ENCODE measurements around the gene TRMT61A. TPM values are rescaled to one million over a fixed set of nuclear protein-coding genes. Genes with fewer than 3 reads are reported as not detected.

Gene TRMT61A
- total and polyA plus RNA-seq, 2 donors (not counting 3 experiments of a cell fraction or from before 2014, with no cell fraction given) = 6.8 to 10.6 TPM

GRCh38 chr14:103532216-103533136 is 3.5 kb downstream of the TRMT61A start:
- ChIA-PET CTCF (interaction anchor here (1.1 to 5.5 kb wide), 3 partner anchors 13 to 15 kb away, joined by 3 to 33 read pairs (median 3); no protein-coding TSS in a partner anchor), POLR2A (no interaction called here)
- H3K27ac ChIP-seq (ENCODE audit: insufficient read depth, low read depth, low read length) = no peak overlapping the region

GRCh38 chr14:103533137-103533998 is 4.4 kb downstream of the TRMT61A start:
- no peak overlapping the region for H3K27ac ChIP-seq (ENCODE audit: insufficient read depth, low read depth, low read length)
- ChIA-PET CTCF (interaction anchor here (1.1 to 5.5 kb wide), 3 partner anchors 12 to 15 kb away, joined by 3 to 33 read pairs (median 3); no protein-coding TSS in a partner anchor), POLR2A (no interaction called here)
- BruUV-seq (replicated peaks) = no TSS peak
- no peak overlapping the region for H2AFZ ChIP-seq (ENCODE audit: low read depth, low read length)
- no peaks in the 10 kb centered on the region for H3K27me3 ChIP-seq (ENCODE audit: control insufficient read depth in 2 of 2, insufficient read depth in 2 of 2, low read length in 2 of 2)
- intact Hi-C loops (cut with micrococcal nuclease) (no loop called here), dilution Hi-C loops (cut with MboI; ENCODE audit: extremely low pct_ligation_motif_present, low sequenced_read_pairs) (no loop called here)
- H3K9me1 ChIP-seq (replicated peaks; ENCODE audit: control insufficient read depth, extremely low read depth, insufficient read depth, low read length) = no peaks in the 10 kb centered on the region
- no peak overlapping the region for H3K4me3 ChIP-seq (replicated peaks in 1 of 3; ENCODE audit: insufficient read depth in 1 of 3, low read depth in 1 of 3, low read length in 3 of 3)
- H3K79me2 ChIP-seq (ENCODE audit: control insufficient read depth, insufficient read depth, low read length) = peaks cover 21% of the 10 kb centered on the region
- H3K4me2 ChIP-seq (ENCODE audit: insufficient read depth, low read length) = no peak overlapping the region
- DNase-seq (ENCODE audit: low read depth, low spot score) = no peak
- H3K9me3 ChIP-seq (replicated peaks; ENCODE audit: control insufficient read depth, insufficient read depth, low read length) = no peaks in the 10 kb centered on the region
- H3K9ac ChIP-seq (replicated peaks; ENCODE audit: extremely low read depth, insufficient read depth, low read length) = no peak overlapping the region
- peaks cover 0 to 2% of the 10 kb centered on the region in 2 experiments for H3K36me3 ChIP-seq (ENCODE audit: control insufficient read depth in 2 of 2, extremely low read depth in 1 of 2, insufficient read depth in 2 of 2, low read length in 2 of 2)
- TF ChIP-seq POLR2AphosphoS5 (IDR thresholded peaks at IDR 0.05; ENCODE audit: insufficient read depth, low read depth, low read length) (no peak), POLR2A (IDR thresholded peaks at IDR 0.05; ENCODE audit: low read depth, low read length) (no peak), CTCF (IDR thresholded peaks at IDR 0.05; ENCODE audit: extremely low read depth in 1 of 2, insufficient read depth in 1 of 2, low read depth in 1 of 2, low read length in 2 of 2) (no peak), EZH2 (IDR thresholded peaks at IDR 0.05; ENCODE audit: borderline replicate concordance, low read depth, low read length, severe bottlenecking) (no peak), MYC (IDR thresholded peaks at IDR 0.05; ENCODE audit: low read depth, low read length) (no peak), JUN (IDR thresholded peaks at IDR 0.05; ENCODE audit: borderline replicate concordance, insufficient read depth, insufficient read length, low read depth) (no peak), FOS (IDR thresholded peaks at IDR 0.05; ENCODE audit: borderline replicate concordance, insufficient read depth, low read length) (no peak), GATA2 (IDR thresholded peaks at IDR 0.05; ENCODE audit: insufficient read depth, insufficient read length, low read depth, low read length) (no peak), MAX (IDR thresholded peaks at IDR 0.05; ENCODE audit: insufficient read depth, insufficient read length) (no peak)
- peaks cover 8% of the 10 kb centered on the region for H3K4me1 ChIP-seq (ENCODE audit: control insufficient read depth, extremely low read depth, insufficient read depth, low read length)
- FAIRE-seq = no peak
- H4K20me1 ChIP-seq (replicated peaks; ENCODE audit: control insufficient read depth, extremely low read depth, insufficient read depth, low read length) = no peaks in the 10 kb centered on the region

More at GRCh38 chr14:103532216-103533136, 3.5 kb downstream of the TRMT61A start:
- no peak for TF ChIP-seq MYC (IDR thresholded peaks at IDR 0.05; ENCODE audit: low read depth, low read length)
- no peak for TF ChIP-seq EZH2 (IDR thresholded peaks at IDR 0.05; ENCODE audit: borderline replicate concordance, low read depth, low read length, severe bottlenecking)
- dilution Hi-C loops (cut with MboI; ENCODE audit: extremely low pct_ligation_motif_present, low sequenced_read_pairs) (no loop called here), intact Hi-C loops (cut with micrococcal nuclease) (no loop called here)
- no peak overlapping the region for H2AFZ ChIP-seq (ENCODE audit: low read depth, low read length)
- no peak overlapping the region for H3K9ac ChIP-seq (replicated peaks; ENCODE audit: extremely low read depth, insufficient read depth, low read length)
- H4K20me1 ChIP-seq (replicated peaks; ENCODE audit: control insufficient read depth, extremely low read depth, insufficient read depth, low read length) = no peaks in the 10 kb centered on the region
- no peaks in the 10 kb centered on the region for H3K9me1 ChIP-seq (replicated peaks; ENCODE audit: control insufficient read depth, extremely low read depth, insufficient read depth, low read length)
- no peaks in the 10 kb centered on the region for H3K9me3 ChIP-seq (replicated peaks; ENCODE audit: control insufficient read depth, insufficient read depth, low read length)
- DNase-seq (ENCODE audit: low read depth, low spot score) = no peak
- H3K27me3 ChIP-seq (ENCODE audit: control insufficient read depth in 2 of 2, insufficient read depth in 2 of 2, low read length in 2 of 2) = no peaks in the 10 kb centered on the region
- no peak for FAIRE-seq
- H3K79me2 ChIP-seq (ENCODE audit: control insufficient read depth, insufficient read depth, low read length) = peaks cover 21% of the 10 kb centered on the region
- no peak overlapping the region for H3K4me2 ChIP-seq (ENCODE audit: insufficient read depth, low read length)
- no TSS peak for BruUV-seq (replicated peaks)
- H3K4me3 ChIP-seq (replicated peaks in 1 of 3; ENCODE audit: insufficient read depth in 1 of 3, low read depth in 1 of 3, low read length in 3 of 3) = no peak overlapping the region
- H3K36me3 ChIP-seq (ENCODE audit: control insufficient read depth in 2 of 2, extremely low read depth in 1 of 2, insufficient read depth in 2 of 2, low read length in 2 of 2) = peaks cover 0 to 2% of the 10 kb centered on the region in 2 experiments
- peaks cover 8% of the 10 kb centered on the region for H3K4me1 ChIP-seq (ENCODE audit: control insufficient read depth, extremely low read depth, insufficient read depth, low read length)
